Panc1 (cell line): Measurements from ENCODE around the gene GPC6. TPM values are rescaled to one million over a fixed set of nuclear protein-coding genes. Genes with fewer than 3 reads are reported as not detected.

ENCODE experiments used
- ATAC-seq: fragments of 200-7000 bp; cut with Tn5 transposase; 2 replicates; pipeline ENCODE4 v1.9.1; 2020; ENCODE audit warnings: mild to moderate bottlenecking, moderate library complexity
- BruUV-seq: library from RNA; stranded (reverse); fragments of 400-500 nt; replicated peaks from 2 replicates; lab custom pipeline; 2021; lab: Mats Ljungman, UMichigan
- CTCF ChIA-PET: fragments of 300-600 bp; sonication (Branson Sonifier 250); formaldehyde crosslinking; loops from one replicate; lab custom pipeline; 2022; ENCODE audit warnings: antibody characterized with exemption; lab: Charles Lee
- POLR2A ChIA-PET: fragments of 300-600 bp; sonication (Branson Sonifier 250); formaldehyde crosslinking; loops from one replicate; lab custom pipeline; 2022; ENCODE audit warnings: antibody characterized with exemption; lab: Charles Lee
- DNase-seq: peaks from one replicate; pipeline ENCODE4 v3.0.0-alpha.2; 2010; ENCODE audit warnings: low read depth, low spot score
- H3K27ac ChIP-seq: 2 replicates; pipeline ENCODE4 v1.5.1; 2011; ENCODE audit warnings: mild to moderate bottlenecking, low read length, inconsistent platforms
- H3K27me3 ChIP-seq: fragments of 200-500 bp; sonication (Bioruptor generic); 2 replicates; pipeline ENCODE4 v1.6.0; 2014; ENCODE audit warnings: low read length, inconsistent platforms; ENCODE audit not compliant: control insufficient read depth, insufficient read depth
- H3K36me3 ChIP-seq: fragments of 200-500 bp; sonication (Bioruptor generic); 2 replicates; pipeline ENCODE4 v1.5.1; 2014; ENCODE audit warnings: inconsistent platforms, mild to moderate bottlenecking, low read length, moderate library complexity; ENCODE audit not compliant: control insufficient read depth, insufficient read depth
- H3K4me1 ChIP-seq: 2 replicates; pipeline ENCODE4 v1.5.1; 2011; ENCODE audit warnings: inconsistent platforms, mild to moderate bottlenecking, low read length, moderate library complexity; ENCODE audit not compliant: control insufficient read depth, insufficient read depth
- H3K4me3 ChIP-seq, 2 experiments: 2 replicates each; pipeline ENCODE4 v1.5.1; 2011 to 2012; ENCODE audit warnings: low read depth in 2 of 2, low read length in 2 of 2, mild to moderate bottlenecking in 2 of 2, inconsistent platforms in 1 of 2, moderate library complexity in 1 of 2
- H3K9me3 ChIP-seq: fragments of 200-500 bp; sonication (Bioruptor generic); 2 replicates; pipeline ENCODE4 v1.5.1; 2014; ENCODE audit warnings: low read depth, mild to moderate bottlenecking, inconsistent platforms, low read length, moderate library complexity; ENCODE audit not compliant: control insufficient read depth, insufficient read depth
- CTCF ChIP-seq: fragments of 450-650 bp; IDR thresholded peaks from 2 replicates; pipeline ENCODE4 v1.5.1; 2017; ENCODE audit warnings: mild to moderate bottlenecking
- POLR2AphosphoS5 ChIP-seq: IDR thresholded peaks from 2 replicates; pipeline ENCODE4 v1.6.1; 2012; ENCODE audit warnings: mild to moderate bottlenecking, low read depth, low read length, moderate library complexity
- REST ChIP-seq, 2 experiments: IDR thresholded peaks; 2 replicates each; pipeline ENCODE4 v1.6.1; 2011 to 2012; ENCODE audit warnings: low read depth in 2 of 2, control low read depth in 1 of 2, low read length in 1 of 2, mild to moderate bottlenecking in 1 of 2, moderate library complexity in 1 of 2; ENCODE audit not compliant: insufficient read depth in 1 of 2
- SIN3A ChIP-seq: IDR thresholded peaks from 2 replicates; pipeline ENCODE4 v1.6.1; 2012; ENCODE audit warnings: low read depth, mild to moderate bottlenecking, low read length, moderate library complexity, borderline replicate concordance; ENCODE audit not compliant: insufficient read depth
- TCF7L2 ChIP-seq: IDR thresholded peaks from 2 replicates; pipeline ENCODE4 v1.6.1; 2011; ENCODE audit warnings: mild to moderate bottlenecking, low read depth, low read length, inconsistent platforms
- in situ Hi-C: cut with HindIII; loops from 2 replicates; pipeline ENCODE4 v1.10.0; 2016; ENCODE audit warnings: low sequenced_read_pairs, low pct_unique_long_range_greater_than_20kb
- intact Hi-C: fragments of 100-400 bp; cut with micrococcal nuclease; formaldehyde crosslinking; loops from one replicate; pipeline ENCODE4 v1.10.0; 2022; ENCODE audit not compliant: unreplicated experiment
- total RNA-seq: library from RNA; stranded (reverse); gene quantifications from one replicate; pipeline ENCODE4 v1.2.1, GENCODE V29; 2021; ENCODE audit not compliant: unreplicated experiment

GPC6 gene
- total RNA-seq, 1 experiment from 2014 or later: 4.8 TPM

GRCh38 chr13:93280688-93281087 lies 54.1 kb downstream of the GPC6 start:
- no peaks in the 10 kb centered on the region for H3K4me1 ChIP-seq
- TF ChIP-seq POLR2AphosphoS5 (no peak), SIN3A (no peak), TCF7L2 (no peak), REST (IDR thresholded peaks at IDR 0.05; ENCODE audit: insufficient read depth in 1 of 2, low read depth in 2 of 2, low read length in 1 of 2) (no peak), CTCF (no peak)
- ChIA-PET POLR2A (no interaction called here), CTCF (no interaction called here)
- no peaks in the 10 kb centered on the region for H3K9me3 ChIP-seq
- in situ Hi-C loops (no loop called here), intact Hi-C loops (no loop called here)
- BruUV-seq: no TSS peak
- H3K27ac ChIP-seq: no peak overlapping the region
- no peak for ATAC-seq
- no peaks in the 10 kb centered on the region for H3K36me3 ChIP-seq
- no peaks in the 10 kb centered on the region for H3K27me3 ChIP-seq
- DNase-seq: no peak
- no peak overlapping the region for H3K4me3 ChIP-seq

GRCh38 chr13:93283255-93283654 lies 56.6 kb downstream of the GPC6 start:
- BruUV-seq: no TSS peak
- H3K9me3 ChIP-seq: no peaks in the 10 kb centered on the region
- no peak for DNase-seq
- ChIA-PET CTCF (no interaction called here), POLR2A (no interaction called here)
- no peak for ATAC-seq
- in situ Hi-C loops: no loop called here
- no peak overlapping the region for H3K4me3 ChIP-seq
- TF ChIP-seq SIN3A (no peak), CTCF (no peak), POLR2AphosphoS5 (no peak), TCF7L2 (no peak), REST (IDR thresholded peaks at IDR 0.05; ENCODE audit: insufficient read depth in 1 of 2, low read depth in 2 of 2, low read length in 1 of 2) (no peak)
- no peak overlapping the region for H3K27ac ChIP-seq
- no peaks in the 10 kb centered on the region for H3K36me3 ChIP-seq
- intact Hi-C loops: no loop called here
- H3K4me1 ChIP-seq: no peaks in the 10 kb centered on the region
- H3K27me3 ChIP-seq: no peaks in the 10 kb centered on the region
